H1 (cell line): Measurements from ENCODE around the gene CDON. TPM values are rescaled to one million over a fixed set of nuclear protein-coding genes. Genes with fewer than 3 reads are reported as not detected.

Experiments
- CBX5 ChIP-seq: fragments of 300-800, 300-1000 bp; sonication (generic); IDR thresholded peaks from 2 replicates; pipeline ENCODE4 v1.7.1; 2016; ENCODE audit warnings: antibody characterized with exemption, low read length, low read depth
- CBX8 ChIP-seq: fragments of 300-800, 300-1000 bp; sonication (generic); IDR thresholded peaks from 2 replicates; pipeline ENCODE4 v1.7.1; 2016; ENCODE audit warnings: low read depth, low read length, borderline replicate concordance
- CEBPB ChIP-seq: IDR thresholded peaks from 2 replicates; pipeline ENCODE4 v1.6.1; 2012; ENCODE audit warnings: low read depth, low read length
- EGR1 ChIP-seq: IDR thresholded peaks from 2 replicates; pipeline ENCODE4 v1.6.1; 2011; ENCODE audit warnings: low read depth, low read length, borderline replicate concordance
- POLR2AphosphoS5 ChIP-seq: IDR thresholded peaks from 2 replicates; pipeline ENCODE4 v1.6.1; 2011; ENCODE audit warnings: low read depth, low read length
- RAD21 ChIP-seq, 2 experiments: IDR thresholded peaks in 1 of 2; conservative IDR thresholded peaks in 1 of 2; 2 replicates each; pipeline ENCODE4 v1.6.1; 2011; ENCODE audit warnings: low read depth in 2 of 2, low read length in 2 of 2, improper control_type of control experiment in 1 of 2, inconsistent platforms in 1 of 2, mild to moderate bottlenecking in 1 of 2, moderate library complexity in 1 of 2
- RNF2 ChIP-seq: fragments of 200-900, 300-1000 bp; sonication (generic); IDR thresholded peaks from 2 replicates; pipeline ENCODE4 v1.7.1; 2016; ENCODE audit warnings: borderline replicate concordance, low read depth, mild to moderate bottlenecking, antibody characterized with exemption, low read length; ENCODE audit not compliant: poor library complexity, severe bottlenecking; ENCODE audit errors: missing control alignments
- SUZ12 ChIP-seq: fragments of 200-600 bp; sonication (generic); IDR thresholded peaks from 2 replicates; pipeline ENCODE4 v1.6.1; 2012; ENCODE audit warnings: mild to moderate bottlenecking, inconsistent platforms, low read length, moderate library complexity, mixed read lengths
- polyA plus RNA-seq, 7 experiments: library from polyadenylated mRNA; depleted of rRNA in 3 of 7; stranded (reverse) in 5 of 7; unstranded in 2 of 7; fragments of >200 nt in 5 of 7; fragments of 200-250 nt in 2 of 7; gene quantifications; 1 replicate in 5 of 7; 2 replicates in 1 of 7; 4 replicates in 1 of 7; pipeline versions ENCODE4 v1.2.1 to v1.2.3, GENCODE V29; 2011 to 2013; ENCODE audit warnings: missing spikeins in 2 of 7, mixed read lengths in 2 of 7
- total RNA-seq: library from RNA; stranded (reverse); fragmentation: NEBNext Ultra II Directional; extraction: Animal tissue kit (Norgen Biotek cat#: 25700); gene quantifications from 2 replicates; pipeline ENCODE4 v1.2.1, GENCODE V29; 2021

Gene CDON
- total and polyA plus RNA-seq, 2 of the 8 experiments (the other 6 are each of a cell fraction or from before 2014, with no cell fraction given) = 11.0 to 32.5 TPM

GRCh38 chr11:126053415-126054286 lies 9.0 kb downstream of the CDON start (continued):
- TF ChIP-seq RNF2 = no peak
- no peak for TF ChIP-seq CBX5
- TF ChIP-seq CBX8 = no peak
- TF ChIP-seq POLR2AphosphoS5 = no peak
- no peak for TF ChIP-seq SUZ12
- TF ChIP-seq RAD21 (IDR thresholded peaks at IDR 0.05 in 1 of 2, conservative IDR thresholded peaks at IDR 0.05 in 1 of 2; ENCODE audit: low read depth in 2 of 2, low read length in 2 of 2) = no peak
- TF ChIP-seq EGR1 = no peak
- no peak for TF ChIP-seq CEBPB
